ENCODE measurements around the gene TAF15.

DNA sequence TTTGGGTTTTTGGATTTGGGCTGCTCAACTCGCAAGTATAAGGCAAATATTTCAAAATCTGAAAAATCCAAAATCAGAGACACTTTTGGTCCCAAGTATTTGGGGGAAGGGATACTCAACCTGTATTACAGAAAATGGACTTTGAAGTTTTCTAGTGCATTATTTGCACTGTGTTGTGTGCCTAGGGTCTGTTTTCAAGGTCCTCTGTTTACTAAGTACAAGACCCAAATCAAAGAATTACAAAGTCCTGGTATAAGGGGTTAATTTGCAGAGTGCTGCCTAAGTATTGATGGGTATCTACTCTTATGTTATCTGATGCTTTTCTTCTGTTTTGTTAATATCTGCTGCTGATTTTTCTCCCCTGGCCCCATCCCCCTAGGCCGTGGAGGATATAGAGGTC is 34.4 kb downstream of the TAF15 start:
- TF ChIP-seq, protein P1, sequence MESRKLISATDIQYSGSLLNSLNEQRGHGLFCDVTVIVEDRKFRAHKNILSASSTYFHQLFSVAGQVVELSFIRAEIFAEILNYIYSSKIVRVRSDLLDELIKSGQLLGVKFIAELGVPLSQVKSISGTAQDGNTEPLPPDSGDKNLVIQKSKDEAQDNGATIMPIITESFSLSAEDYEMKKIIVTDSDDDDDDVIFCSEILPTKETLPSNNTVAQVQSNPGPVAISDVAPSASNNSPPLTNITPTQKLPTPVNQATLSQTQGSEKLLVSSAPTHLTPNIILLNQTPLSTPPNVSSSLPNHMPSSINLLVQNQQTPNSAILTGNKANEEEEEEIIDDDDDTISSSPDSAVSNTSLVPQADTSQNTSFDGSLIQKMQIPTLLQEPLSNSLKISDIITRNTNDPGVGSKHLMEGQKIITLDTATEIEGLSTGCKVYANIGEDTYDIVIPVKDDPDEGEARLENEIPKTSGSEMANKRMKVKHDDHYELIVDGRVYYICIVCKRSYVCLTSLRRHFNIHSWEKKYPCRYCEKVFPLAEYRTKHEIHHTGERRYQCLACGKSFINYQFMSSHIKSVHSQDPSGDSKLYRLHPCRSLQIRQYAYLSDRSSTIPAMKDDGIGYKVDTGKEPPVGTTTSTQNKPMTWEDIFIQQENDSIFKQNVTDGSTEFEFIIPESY (IDR thresholded peaks at IDR 0.05; ENCODE audit: borderline replicate concordance, low read depth) = no peak
- TF ChIP-seq RAD21 (IDR thresholded peaks at IDR 0.05; ENCODE audit: low read length) (no peak), SIN3A (IDR thresholded peaks at IDR 0.05; ENCODE audit: borderline replicate concordance, low read depth, low read length) (no peak), YY1 (IDR thresholded peaks at IDR 0.05; ENCODE audit: low read depth) (no peak), NFIC (IDR thresholded peaks at IDR 0.05; ENCODE audit: borderline replicate concordance) (no peak)
- TF ChIP-seq, protein P2, sequence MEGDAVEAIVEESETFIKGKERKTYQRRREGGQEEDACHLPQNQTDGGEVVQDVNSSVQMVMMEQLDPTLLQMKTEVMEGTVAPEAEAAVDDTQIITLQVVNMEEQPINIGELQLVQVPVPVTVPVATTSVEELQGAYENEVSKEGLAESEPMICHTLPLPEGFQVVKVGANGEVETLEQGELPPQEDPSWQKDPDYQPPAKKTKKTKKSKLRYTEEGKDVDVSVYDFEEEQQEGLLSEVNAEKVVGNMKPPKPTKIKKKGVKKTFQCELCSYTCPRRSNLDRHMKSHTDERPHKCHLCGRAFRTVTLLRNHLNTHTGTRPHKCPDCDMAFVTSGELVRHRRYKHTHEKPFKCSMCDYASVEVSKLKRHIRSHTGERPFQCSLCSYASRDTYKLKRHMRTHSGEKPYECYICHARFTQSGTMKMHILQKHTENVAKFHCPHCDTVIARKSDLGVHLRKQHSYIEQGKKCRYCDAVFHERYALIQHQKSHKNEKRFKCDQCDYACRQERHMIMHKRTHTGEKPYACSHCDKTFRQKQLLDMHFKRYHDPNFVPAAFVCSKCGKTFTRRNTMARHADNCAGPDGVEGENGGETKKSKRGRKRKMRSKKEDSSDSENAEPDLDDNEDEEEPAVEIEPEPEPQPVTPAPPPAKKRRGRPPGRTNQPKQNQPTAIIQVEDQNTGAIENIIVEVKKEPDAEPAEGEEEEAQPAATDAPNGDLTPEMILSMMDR (IDR thresholded peaks at IDR 0.05) = no peak
- TF ChIP-seq, protein P3, sequence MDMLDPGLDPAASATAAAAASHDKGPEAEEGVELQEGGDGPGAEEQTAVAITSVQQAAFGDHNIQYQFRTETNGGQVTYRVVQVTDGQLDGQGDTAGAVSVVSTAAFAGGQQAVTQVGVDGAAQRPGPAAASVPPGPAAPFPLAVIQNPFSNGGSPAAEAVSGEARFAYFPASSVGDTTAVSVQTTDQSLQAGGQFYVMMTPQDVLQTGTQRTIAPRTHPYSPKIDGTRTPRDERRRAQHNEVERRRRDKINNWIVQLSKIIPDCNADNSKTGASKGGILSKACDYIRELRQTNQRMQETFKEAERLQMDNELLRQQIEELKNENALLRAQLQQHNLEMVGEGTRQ (IDR thresholded peaks at IDR 0.05; ENCODE audit: borderline replicate concordance, low read depth, low read length) = no peak
